NB4 (cell line): ENCODE measurements around the gene BLACAT1.

ENCODE experiments used
- POLR2A ChIP-seq: IDR thresholded peaks from 2 replicates; pipeline ENCODE4 v1.6.1; 2011; ENCODE audit warnings: mild to moderate bottlenecking; ENCODE audit not compliant: insufficient read length; ENCODE audit errors: extremely low read depth
- TF ChIP-seq, protein P1 (sequence below): IDR thresholded peaks from one replicate; pipeline ENCODE4 v1.5.1; 2012; ENCODE audit warnings: low read depth, low read length
- TF ChIP-seq, protein P2 (sequence below): IDR thresholded peaks from 2 replicates; pipeline ENCODE4 v1.6.1; 2011; ENCODE audit warnings: low read depth, low read length

DNA sequence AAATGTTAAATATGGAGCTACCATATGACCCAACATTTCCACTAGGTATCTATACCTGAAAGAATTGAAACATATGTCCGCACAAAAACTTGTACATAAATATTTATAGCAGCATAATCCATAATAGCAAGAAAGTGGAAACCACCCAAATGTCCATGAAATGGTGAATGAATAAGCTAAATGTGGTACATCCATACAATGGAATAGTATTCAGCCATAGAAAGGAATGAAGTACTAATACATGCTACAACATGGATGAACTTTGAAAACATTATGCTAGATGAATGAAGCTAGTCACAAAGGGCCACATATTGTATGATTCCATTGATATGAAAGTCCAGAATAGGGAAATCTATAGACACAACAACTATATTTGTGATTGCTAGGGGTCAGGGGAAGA, 20.0 kb upstream of the BLACAT1 start:
- TF ChIP-seq, protein P1, sequence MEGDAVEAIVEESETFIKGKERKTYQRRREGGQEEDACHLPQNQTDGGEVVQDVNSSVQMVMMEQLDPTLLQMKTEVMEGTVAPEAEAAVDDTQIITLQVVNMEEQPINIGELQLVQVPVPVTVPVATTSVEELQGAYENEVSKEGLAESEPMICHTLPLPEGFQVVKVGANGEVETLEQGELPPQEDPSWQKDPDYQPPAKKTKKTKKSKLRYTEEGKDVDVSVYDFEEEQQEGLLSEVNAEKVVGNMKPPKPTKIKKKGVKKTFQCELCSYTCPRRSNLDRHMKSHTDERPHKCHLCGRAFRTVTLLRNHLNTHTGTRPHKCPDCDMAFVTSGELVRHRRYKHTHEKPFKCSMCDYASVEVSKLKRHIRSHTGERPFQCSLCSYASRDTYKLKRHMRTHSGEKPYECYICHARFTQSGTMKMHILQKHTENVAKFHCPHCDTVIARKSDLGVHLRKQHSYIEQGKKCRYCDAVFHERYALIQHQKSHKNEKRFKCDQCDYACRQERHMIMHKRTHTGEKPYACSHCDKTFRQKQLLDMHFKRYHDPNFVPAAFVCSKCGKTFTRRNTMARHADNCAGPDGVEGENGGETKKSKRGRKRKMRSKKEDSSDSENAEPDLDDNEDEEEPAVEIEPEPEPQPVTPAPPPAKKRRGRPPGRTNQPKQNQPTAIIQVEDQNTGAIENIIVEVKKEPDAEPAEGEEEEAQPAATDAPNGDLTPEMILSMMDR, result no peak
- TF ChIP-seq, protein P2, sequence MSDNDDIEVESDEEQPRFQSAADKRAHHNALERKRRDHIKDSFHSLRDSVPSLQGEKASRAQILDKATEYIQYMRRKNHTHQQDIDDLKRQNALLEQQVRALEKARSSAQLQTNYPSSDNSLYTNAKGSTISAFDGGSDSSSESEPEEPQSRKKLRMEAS, result no peak
- no peak for TF ChIP-seq POLR2A
